ENCODE data around the gene GPRC5B. TPM values are rescaled to one million over a fixed set of nuclear protein-coding genes. Genes with fewer than 3 reads are reported as not detected.
A peak's percentile ranks its signal among the peaks of the same experiment; 100 is the strongest.

GPRC5B gene, protein sequence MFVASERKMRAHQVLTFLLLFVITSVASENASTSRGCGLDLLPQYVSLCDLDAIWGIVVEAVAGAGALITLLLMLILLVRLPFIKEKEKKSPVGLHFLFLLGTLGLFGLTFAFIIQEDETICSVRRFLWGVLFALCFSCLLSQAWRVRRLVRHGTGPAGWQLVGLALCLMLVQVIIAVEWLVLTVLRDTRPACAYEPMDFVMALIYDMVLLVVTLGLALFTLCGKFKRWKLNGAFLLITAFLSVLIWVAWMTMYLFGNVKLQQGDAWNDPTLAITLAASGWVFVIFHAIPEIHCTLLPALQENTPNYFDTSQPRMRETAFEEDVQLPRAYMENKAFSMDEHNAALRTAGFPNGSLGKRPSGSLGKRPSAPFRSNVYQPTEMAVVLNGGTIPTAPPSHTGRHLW
- 0.21 TPM for total RNA-seq

DNA sequence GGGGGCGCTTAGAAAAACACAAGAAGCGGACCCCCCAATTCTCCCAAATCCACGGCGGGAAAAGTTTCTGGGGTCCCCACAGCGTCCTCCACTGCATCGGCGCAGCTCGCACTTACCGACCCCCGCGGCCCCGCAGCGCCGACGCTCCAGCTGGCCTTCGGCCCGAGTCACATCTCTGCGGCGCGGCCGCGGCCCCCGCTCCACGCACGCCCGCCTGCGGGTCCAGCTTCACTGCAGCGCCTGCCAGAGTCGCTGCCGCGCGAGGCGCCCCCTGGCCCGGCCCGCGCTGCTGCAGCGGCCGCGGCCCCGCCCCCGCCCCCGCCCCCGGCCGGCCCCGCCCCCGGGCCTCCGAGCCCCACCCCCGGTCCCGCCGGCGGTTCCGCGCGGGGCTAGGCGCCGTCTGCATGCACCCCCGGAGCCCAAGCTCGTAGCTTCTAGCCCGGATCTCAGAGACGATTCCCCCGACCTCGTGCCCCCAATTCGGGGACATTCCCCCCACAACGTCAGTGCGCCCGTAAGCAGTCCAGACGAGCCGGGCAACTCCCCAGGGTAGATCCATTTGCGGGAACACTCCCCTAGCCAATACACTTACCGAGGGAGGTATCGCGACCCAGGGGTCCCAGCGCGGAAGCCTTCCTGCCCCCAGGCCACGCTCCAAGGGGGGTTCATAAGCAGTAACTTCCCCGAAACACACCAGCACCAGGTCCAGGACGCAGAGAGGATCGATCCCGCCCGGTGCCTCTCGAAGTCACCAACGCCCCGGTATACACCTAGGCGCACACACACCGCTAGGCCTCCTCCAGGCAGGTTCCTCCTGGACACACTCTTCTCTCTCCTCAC lies at the start of gene GPRC5B:
Gene GPRC5B, minus strand, starts transcription at position 238 of the 840 bp plus-strand sequence. CDS start 12,003 bp downstream, outside the sequence.
- Histone ChIP-seq H3K4me1 (ENCODE audit: insufficient read depth, low read length) (peaks cover 23% of the 10 kb centered on the region), H3K4me3 (ENCODE audit: low read length) (peak within 1 kb of the TSS; percentile 19), H3K9me3 (ENCODE audit: low read depth, low read length) (no peaks in the 10 kb centered on the region), H3K27me3 (ENCODE audit: insufficient read depth, low read length) (peaks cover 33% of the 10 kb centered on the region)

DNA sequence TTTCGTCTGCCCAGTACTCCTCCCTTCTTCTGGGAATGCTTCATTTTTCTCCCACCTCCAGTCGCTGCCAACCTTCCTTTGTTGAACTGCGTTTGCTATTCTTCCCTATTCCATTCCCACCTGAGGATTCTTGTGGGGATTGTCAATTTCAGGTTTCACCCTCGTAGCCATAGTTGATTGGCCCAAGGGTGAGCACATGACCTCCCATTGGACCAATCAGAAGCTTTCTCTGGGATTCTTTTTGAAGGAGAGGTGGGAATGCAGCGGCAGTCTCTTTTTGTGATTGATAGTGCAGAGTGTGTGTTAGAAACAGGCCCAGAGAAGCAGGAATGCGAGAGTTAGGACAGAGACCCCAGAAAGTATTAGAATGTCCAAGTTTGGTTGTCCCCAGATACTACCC lies 49.1 kb upstream of the GPRC5B start:
- H3K9me3 ChIP-seq (ENCODE audit: low read depth, low read length): no peaks in the 10 kb centered on the region
- H3K4me3 ChIP-seq (ENCODE audit: low read length): no peak overlapping the region
- no peaks in the 10 kb centered on the region for H3K4me1 ChIP-seq (ENCODE audit: insufficient read depth, low read length)
- H3K27me3 ChIP-seq (ENCODE audit: insufficient read depth, low read length): no peaks in the 10 kb centered on the region

DNA sequence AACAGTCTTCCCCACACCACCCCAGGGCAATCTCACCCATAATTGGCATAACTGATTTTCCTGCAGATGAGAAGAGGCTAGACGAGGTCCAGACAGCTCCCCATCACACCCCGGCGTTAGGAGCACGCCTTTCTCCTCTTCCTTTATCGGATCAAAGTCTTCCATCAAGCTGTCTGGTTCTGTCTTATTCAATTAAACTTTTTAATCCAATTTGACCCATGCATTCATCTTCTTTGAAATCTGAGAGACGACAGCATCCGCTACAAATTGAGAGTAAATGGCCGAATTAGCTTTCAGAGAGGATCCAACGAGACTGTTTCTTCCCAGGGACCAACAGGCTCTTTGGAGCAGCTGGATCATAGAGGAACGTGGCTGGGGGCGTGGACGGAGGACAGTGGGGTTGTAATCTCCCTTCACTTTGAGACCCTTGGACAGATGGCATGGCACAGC lies 44.4 kb upstream of the GPRC5B start:
- Histone ChIP-seq H3K4me3 (ENCODE audit: low read length) (no peak overlapping the region), H3K9me3 (ENCODE audit: low read depth, low read length) (no peaks in the 10 kb centered on the region), H3K27me3 (ENCODE audit: insufficient read depth, low read length) (no peaks in the 10 kb centered on the region), H3K4me1 (ENCODE audit: insufficient read depth, low read length) (no peaks in the 10 kb centered on the region)

DNA sequence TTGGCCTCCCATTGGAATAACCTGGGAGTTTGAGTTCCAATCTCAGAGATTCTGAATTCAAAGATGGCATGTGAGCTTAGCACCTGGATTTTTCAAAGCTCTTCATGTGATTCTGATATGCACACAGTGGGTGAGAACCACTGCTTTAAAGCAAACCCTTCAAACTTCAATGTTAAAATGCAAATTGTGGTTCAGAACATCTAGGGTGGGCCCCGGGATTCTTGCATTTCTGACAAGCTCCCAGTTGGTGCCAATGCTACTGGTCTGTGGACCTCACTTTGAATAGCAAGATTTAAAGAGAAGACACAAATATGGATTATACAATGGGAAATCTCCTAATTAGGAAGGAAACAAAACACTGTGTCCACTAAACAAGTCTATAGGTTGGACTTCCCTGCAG lies 43.8 kb upstream of the GPRC5B start:
- Histone ChIP-seq H3K4me1 (ENCODE audit: insufficient read depth, low read length) (no peaks in the 10 kb centered on the region), H3K27me3 (ENCODE audit: insufficient read depth, low read length) (no peaks in the 10 kb centered on the region), H3K4me3 (ENCODE audit: low read length) (no peak overlapping the region), H3K9me3 (ENCODE audit: low read depth, low read length) (no peaks in the 10 kb centered on the region)

DNA sequence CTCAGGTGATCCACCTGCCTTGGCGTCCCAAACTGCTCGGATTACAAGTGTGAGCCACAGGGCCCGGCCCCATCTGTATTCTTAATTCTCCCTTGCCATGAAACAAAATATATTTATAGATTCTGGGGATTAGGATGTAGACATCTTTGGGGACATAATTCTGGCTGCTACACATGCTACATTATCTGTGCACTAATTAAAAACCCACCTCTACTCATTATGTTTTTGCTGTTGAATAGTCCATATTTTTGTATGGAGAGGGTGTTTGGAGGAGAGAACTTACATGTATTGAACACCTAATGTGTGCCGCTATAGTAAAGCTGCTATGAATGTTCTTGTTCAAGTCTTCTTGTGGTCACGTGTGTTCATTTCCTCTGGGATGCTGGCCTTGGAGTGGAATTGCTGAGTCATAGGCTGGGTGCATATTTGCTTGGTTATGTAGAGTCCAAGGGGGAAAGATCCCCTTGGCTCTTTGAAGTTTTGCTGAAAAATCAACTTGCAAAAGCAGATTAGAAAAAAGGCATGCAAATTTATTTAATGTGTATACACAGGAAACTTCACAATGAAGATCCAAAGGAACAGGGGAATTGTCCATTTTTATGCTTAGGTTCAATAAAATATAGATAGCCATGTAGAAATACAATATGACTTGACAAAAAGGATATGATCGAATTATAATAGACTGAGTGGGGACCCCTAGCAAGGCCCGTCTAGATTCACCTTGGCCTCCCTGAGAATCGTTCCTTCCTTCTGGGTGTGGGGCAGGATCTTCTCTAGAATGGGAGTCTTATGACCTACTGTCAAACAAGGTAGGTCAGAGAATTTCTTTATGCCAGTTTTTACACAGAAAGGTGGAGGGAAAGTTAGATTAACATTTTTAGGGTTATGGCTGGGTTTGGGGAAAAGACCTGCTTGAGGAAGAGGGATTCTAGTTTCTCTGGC lies 42.1 kb upstream of the GPRC5B start:
- H3K4me3 ChIP-seq (ENCODE audit: low read length): no peak overlapping the region
- H3K27me3 ChIP-seq (ENCODE audit: insufficient read depth, low read length): no peaks in the 10 kb centered on the region
- H3K9me3 ChIP-seq (ENCODE audit: low read depth, low read length): no peaks in the 10 kb centered on the region
- no peaks in the 10 kb centered on the region for H3K4me1 ChIP-seq (ENCODE audit: insufficient read depth, low read length)

DNA sequence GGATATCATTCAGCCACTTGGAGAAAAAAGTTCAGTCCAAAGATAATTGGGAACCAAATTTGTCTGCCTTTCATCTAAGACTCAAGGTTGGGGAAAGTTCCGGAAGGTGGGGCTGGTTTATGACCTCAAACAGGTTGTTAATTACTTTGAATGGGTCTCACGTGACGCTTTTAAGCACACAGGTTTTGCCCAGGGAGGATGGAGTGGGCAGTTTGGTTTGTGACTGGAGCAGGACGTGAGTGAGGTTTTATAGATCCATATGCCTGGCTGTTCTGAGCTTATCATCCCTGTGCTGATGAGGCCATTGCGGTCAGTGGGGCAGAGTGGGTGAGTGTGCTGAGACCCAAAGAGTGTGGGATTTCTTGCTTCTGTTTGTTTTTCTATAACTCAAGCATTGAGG lies 38.7 kb upstream of the GPRC5B start:
- Histone ChIP-seq H3K4me1 (ENCODE audit: insufficient read depth, low read length) (no peaks in the 10 kb centered on the region), H3K4me3 (ENCODE audit: low read length) (no peak overlapping the region), H3K27me3 (ENCODE audit: insufficient read depth, low read length) (no peaks in the 10 kb centered on the region), H3K9me3 (ENCODE audit: low read depth, low read length) (no peaks in the 10 kb centered on the region)

DNA sequence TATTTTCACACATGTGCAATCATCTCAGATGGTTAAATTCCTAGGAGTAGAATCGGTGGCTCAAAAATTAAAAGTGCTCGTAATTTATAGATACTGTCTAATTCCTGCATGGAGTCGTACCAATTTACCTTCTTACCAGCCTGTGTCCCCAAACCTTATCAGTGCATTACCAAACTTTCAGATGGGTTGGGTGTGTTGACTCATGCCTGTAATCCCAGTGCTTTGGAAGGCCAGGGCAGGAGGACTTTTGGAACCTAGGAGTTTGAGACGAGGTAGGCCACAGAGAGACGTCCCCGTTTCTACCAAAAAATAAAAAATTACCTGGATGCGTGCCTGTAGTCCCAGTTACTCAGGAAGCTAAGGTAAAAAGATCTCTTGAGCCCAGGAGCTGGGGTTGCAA lies 34.5 kb upstream of the GPRC5B start:
- Histone ChIP-seq H3K4me1 (ENCODE audit: insufficient read depth, low read length) (no peaks in the 10 kb centered on the region), H3K4me3 (ENCODE audit: low read length) (no peak overlapping the region), H3K27me3 (ENCODE audit: insufficient read depth, low read length) (no peaks in the 10 kb centered on the region), H3K9me3 (ENCODE audit: low read depth, low read length) (no peaks in the 10 kb centered on the region)

DNA sequence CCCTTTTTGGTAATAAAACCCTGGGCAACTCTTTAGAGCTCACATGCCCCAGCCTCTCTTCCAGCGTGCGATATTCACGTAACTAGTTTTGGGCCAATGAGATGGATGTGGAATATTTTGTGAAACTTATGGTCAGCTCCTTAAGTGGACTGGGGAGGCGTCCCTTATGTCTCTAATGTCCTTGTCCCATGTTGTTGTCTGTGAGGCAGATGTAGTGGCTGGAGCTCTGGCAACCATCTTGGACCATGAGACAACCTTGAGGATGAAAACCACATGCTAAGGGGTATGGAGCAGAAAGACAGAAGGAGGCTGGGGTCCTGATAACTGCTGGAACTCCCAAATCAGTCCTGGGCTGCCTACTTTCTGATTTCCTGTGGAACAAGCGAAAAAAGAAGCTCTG lies 31.4 kb upstream of the GPRC5B start:
- no peaks in the 10 kb centered on the region for H3K27me3 ChIP-seq (ENCODE audit: insufficient read depth, low read length)
- no peaks in the 10 kb centered on the region for H3K9me3 ChIP-seq (ENCODE audit: low read depth, low read length)
- no peaks in the 10 kb centered on the region for H3K4me1 ChIP-seq (ENCODE audit: insufficient read depth, low read length)
- H3K4me3 ChIP-seq (ENCODE audit: low read length): no peak overlapping the region

DNA sequence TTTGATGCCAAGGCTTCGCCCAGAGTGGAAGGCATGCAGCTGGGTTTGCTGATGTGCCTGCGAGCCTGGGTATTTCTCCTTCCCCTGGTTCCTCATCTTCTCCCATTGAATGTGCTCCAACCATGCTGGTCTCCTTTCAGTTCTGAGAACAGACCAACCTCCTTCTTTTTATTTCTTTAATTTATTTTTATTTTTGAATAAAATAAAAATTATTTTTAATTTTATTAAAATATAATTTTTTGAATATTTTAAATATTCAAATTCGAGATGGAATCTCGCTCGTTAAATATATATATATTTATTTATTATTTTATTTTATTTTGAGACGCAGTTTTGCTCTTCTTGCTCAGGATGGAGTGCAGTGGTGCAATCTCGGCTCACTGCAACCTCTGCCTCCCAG lies 30.2 kb upstream of the GPRC5B start:
- no peaks in the 10 kb centered on the region for H3K9me3 ChIP-seq (ENCODE audit: low read depth, low read length)
- no peaks in the 10 kb centered on the region for H3K4me1 ChIP-seq (ENCODE audit: insufficient read depth, low read length)
- H3K27me3 ChIP-seq (ENCODE audit: insufficient read depth, low read length): no peaks in the 10 kb centered on the region
- H3K4me3 ChIP-seq (ENCODE audit: low read length): no peak overlapping the region

DNA sequence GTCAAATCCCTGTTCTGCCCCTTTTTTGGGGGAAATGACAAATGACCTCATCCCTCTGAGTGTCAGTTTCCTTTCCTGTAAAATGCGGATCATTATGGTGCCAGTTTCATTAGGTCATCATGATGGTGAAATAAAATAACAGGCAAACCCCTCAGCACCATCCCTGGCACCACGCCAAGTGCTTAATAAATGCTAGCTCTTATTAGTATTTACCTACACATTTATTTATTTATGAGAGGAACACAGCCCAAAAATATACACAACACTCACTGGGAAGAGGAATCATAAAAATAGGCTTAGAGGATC lies 28.6 kb upstream of the GPRC5B start:
- Histone ChIP-seq H3K9me3 (ENCODE audit: low read depth, low read length) (no peaks in the 10 kb centered on the region), H3K4me1 (ENCODE audit: insufficient read depth, low read length) (no peaks in the 10 kb centered on the region), H3K27me3 (ENCODE audit: insufficient read depth, low read length) (no peaks in the 10 kb centered on the region), H3K4me3 (ENCODE audit: low read length) (no peak overlapping the region)

DNA sequence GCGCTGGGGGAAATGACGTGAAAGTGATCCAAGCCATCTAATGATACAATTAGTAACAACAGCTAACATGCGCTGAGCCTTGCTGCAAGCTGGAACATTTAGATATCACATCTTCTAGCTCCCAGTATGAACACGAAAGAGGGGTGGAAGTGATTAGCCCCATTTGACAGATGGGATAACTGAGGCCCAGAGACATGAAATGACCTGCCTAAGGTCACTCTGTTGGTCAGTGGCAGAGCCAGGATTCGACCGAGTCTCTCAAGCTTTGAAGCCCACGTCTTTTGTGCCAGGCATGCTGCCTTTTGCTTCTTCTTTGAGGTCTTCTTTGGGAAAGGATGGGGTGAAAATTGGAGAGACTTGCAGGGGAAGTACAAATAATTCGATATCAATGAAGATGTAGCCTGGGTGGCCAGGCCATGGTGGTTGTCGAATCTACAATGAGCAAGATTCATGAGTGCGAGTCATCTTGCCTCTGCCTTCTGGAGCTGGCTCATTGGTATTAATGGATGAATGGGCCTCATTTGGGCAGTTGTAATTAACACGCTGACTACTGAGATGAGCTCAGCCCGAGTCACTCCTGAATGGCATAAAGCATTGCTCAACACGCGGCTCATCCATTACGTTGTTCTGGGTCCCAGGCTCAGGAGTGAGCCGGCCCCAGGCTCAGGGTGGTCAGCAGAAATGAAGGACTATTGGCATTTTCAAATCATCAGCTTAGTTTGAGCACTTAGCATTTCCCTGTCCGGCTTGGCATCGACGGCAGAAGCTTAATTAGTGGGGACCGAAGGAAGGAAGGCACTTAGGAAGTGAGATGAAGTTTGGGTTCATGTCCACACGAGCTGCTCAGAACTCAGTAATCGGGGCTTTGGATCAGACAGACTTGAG lies 28.0 kb upstream of the GPRC5B start:
- H3K9me3 ChIP-seq (ENCODE audit: low read depth, low read length): no peaks in the 10 kb centered on the region
- peaks cover under 1% of the 10 kb centered on the region for H3K4me1 ChIP-seq (ENCODE audit: insufficient read depth, low read length)
- no peaks in the 10 kb centered on the region for H3K27me3 ChIP-seq (ENCODE audit: insufficient read depth, low read length)
- no peak overlapping the region for H3K4me3 ChIP-seq (ENCODE audit: low read length)

DNA sequence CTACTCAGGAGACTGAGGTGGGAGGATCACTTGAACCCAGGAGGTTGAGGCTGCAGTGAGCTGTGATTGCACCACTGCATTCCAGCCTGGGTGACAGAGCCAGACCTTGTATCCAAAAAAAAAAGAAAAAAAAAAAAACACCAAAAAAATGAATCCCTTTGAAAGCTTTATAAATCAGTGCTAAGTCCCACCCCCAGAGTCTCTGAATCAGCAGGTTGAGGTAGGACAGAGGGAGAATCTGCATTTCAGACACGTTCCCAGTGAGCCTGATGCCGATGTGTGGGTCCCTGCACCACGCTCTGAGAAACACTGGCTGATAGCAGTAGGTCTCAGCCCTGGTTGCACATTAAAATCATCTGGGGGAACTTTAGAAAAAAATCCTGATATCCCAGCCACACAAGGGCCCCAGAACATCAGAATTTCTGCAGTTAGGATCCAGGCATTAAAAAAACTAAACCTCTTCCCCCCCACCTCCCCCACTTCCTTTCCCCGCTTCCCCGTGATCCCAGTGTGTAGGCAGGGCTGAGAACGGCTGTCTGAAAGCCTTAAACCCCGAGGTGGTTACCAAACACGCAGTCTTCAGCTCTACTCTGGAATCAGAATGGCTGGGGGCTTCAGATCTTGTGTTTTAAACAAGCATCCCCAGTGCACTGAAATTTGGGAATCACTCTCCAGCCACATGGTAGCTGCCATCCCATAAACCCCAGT lies 27.3 kb upstream of the GPRC5B start:
- no peaks in the 10 kb centered on the region for H3K9me3 ChIP-seq (ENCODE audit: low read depth, low read length)
- no peak overlapping the region for H3K4me3 ChIP-seq (ENCODE audit: low read length)
- H3K4me1 ChIP-seq (ENCODE audit: insufficient read depth, low read length): peaks cover 4% of the 10 kb centered on the region
- no peaks in the 10 kb centered on the region for H3K27me3 ChIP-seq (ENCODE audit: insufficient read depth, low read length)

DNA sequence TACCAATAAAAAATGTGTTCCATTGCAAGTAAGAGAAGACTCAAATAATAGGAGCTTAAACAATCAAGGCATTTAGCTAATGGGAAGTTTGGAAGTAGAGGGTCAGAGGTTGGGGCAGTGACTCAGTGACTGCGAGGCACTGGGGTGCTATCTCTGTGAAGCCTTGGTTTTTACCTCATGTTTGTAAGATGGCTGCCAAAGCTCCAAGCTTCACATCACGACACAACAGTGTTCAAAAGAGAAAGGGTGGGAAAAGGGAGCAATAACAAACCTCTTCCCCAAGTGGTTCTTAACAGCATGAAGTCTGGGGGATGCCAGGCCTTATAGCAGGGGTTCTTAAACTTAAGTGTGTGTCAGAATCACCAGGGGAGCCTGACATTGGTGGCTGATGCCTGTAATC lies 26.6 kb upstream of the GPRC5B start:
- H3K27me3 ChIP-seq (ENCODE audit: insufficient read depth, low read length): no peaks in the 10 kb centered on the region
- H3K4me1 ChIP-seq (ENCODE audit: insufficient read depth, low read length): peaks cover 4% of the 10 kb centered on the region
- no peaks in the 10 kb centered on the region for H3K9me3 ChIP-seq (ENCODE audit: low read depth, low read length)
- no peak overlapping the region for H3K4me3 ChIP-seq (ENCODE audit: low read length)
